Activated T-cell treated with anti-CD3 and anti-CD28 coated beads for 1 hour (primary cell): ENCODE measurements around the gene PPDPF.

Source experiments
- DNase-seq: peaks from one replicate; pipeline ENCODE4 v3.0.0-alpha.2; 2020; ENCODE audit warnings: low read depth

The PPDPF gene

GRCh38 chr20:63487781-63488241, 32.8 kb upstream of the PPDPF start:
- no peak for DNase-seq

- no peak for DNase-seq
Observed at GRCh38 chr20:63488315-63489251, 32.0 kb upstream of the PPDPF start.

GRCh38 chr20:63490416-63490815, 30.1 kb upstream of the PPDPF start:
- DNase-seq: no peak

DNA sequence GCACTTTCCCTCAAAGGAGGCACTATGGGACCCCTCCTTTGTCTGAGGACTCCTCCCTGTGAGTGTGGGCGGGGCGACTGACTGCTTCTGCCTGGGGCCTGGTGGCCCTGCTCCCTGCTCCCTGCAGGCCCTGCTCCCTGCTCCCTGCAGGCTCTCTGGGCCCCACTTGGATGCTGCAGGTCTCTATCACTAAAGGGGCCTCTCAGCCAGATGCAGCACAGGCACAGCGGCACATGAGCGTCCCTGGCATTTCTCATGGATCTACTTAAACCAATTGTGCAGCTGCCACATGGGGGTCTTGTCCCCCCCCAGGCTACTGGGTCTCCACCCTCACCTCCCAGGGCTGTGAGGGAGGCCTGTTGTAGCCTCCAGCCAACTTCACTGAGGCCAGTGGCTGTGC, 29.5 kb upstream of the PPDPF start:
- DNase-seq: no peak

GRCh38 chr20:63491635-63492230, 28.8 kb upstream of the PPDPF start:
- no peak for DNase-seq

DNA sequence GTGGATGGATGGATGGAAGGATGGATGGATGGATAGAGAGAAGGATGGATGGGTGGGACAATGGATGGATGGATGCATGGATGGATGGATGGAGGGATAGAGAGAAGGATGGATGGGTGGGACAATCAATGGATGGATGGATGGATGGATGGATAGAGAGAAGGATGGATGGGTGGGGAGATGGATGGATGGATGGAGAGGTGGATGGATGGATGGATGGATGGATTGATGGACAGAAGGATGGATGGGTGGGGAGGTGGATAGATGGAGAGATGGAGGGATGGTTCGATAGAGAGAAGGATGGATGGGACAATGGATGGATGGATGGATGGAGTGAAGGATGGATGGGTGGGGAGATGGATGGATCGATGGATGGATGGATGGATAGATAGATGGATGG, 28.0 kb upstream of the PPDPF start:
- DNase-seq: no peak

DNA sequence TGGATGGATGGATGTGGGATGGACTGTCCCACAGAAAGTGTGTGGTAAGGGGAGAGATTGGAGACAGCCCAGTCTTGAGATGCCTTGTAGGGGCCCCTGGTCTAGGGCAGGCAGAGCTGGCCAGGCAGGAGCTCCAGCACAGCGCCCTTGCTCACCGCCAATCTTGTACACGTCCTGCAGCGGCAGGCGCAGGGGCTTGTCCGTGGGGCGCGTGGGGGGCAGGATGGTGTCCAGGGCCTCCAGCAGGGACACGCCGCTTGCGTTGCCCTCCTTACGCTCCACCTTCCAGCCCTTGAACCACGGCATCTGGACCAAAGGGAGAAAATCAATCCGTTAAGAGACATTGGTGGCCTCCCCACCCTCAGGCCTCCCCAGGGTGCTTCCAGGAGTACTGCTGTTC, 27.6 kb upstream of the PPDPF start:
- DNase-seq: no peak

DNA sequence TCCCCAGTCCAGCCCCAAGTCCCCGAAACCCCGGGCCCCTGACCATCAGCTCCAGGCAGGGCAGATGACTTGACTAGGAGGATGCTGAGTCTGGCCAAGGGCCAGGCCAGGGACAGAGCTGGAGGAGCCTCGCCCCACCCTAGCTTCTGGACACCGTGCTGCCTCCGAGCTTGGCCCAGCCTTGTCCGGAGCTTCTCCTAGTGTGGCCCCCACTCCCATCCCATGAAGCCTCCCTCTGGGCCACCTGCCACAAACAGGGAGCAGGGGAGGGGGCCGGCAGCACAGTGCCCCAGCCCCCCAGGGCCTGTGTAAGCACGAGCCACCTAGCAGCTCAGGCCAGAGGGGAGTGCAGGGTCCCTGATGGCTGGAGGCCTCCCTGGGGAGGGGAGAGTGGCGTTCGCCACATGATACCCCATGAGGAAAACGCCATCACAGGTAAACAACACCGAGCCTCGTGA, 27.0 kb upstream of the PPDPF start:
- no peak for DNase-seq

DNA sequence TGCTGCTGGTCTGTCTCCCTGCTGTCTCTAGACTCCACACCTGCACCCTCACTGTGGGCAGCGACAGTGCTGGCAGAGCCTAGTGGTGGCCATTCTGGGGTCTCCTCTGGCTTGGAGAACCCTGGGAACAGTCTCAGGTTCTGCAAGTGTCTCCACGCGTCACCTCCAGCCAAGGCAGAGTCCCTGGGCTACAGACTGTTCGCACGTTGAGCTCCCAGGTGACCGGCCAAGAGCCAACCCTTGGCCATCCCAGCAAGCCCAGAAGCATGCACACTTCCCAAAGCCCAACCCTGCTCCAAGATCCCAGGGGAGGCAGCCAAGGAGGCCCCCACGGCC, 26.5 kb upstream of the PPDPF start:
- no peak for DNase-seq

DNA sequence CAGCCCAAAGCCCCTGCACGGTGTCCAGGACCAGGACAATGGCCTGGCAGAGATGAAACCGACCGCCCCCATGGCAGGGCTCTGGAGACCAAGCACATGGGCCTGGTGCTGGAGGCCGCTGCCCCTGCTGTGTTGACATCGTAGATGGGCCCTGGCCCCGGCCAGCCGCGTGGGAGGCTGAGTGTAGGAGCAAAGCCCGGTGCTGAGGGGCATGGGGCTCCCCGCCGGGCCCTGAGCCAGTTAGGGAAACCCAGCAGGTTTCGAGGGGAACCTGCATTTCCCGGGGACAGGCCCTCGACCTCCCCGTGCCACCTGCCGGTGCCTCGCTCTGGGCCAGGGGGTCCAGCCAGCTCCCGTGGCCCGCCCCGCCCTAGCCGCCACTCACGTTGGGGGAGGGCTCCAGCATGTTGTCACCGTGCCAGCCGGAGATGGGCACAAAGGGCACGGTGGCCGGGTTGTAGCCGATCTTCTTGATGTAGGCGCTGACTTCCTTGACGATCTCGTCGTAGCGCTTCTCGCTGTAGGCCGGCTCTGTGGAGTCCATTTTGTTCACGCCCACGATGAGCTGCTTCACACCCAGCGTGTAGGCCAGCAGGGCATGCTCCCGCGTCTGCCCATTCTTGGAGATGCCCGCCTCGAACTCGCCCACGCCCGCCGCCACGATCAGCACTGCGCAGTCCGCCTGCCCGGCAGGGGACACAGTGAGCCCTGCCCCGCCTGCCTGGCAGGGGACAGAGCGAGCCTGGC, 26.0 kb upstream of the PPDPF start:
- DNase-seq: no peak

GRCh38 chr20:63495167-63495720, 25.3 kb upstream of the PPDPF start:
- DNase-seq: no peak

GRCh38 chr20:63495741-63496595, 24.6 kb upstream of the PPDPF start:
- DNase-seq: peak; percentile 80

DNA sequence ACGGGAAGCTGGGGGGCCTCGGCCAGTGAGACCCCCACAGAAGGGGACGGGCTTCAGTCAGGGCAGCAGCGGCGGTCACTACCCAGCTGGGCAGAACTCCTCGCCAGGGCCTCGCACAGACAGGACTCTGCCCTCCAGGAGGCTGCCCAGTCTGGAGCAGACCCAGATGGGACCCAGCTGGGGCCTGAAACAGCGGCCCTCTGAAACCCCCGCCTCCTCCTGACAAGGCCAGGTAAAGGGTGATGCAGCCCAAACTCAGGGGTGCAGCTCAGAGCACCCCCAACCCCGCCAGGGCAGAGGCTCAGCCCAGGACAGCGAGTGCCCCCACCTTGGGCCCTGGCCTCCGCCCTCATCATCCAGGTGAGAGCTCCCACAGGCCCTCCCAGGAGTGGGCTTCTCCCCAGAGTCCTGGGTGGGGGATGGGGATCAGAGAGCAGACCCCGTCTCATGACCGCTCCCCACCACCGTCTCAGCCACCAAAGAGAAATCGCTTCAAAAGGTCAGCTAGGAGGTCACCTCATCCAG, 23.9 kb upstream of the PPDPF start:
- no peak for DNase-seq

DNA sequence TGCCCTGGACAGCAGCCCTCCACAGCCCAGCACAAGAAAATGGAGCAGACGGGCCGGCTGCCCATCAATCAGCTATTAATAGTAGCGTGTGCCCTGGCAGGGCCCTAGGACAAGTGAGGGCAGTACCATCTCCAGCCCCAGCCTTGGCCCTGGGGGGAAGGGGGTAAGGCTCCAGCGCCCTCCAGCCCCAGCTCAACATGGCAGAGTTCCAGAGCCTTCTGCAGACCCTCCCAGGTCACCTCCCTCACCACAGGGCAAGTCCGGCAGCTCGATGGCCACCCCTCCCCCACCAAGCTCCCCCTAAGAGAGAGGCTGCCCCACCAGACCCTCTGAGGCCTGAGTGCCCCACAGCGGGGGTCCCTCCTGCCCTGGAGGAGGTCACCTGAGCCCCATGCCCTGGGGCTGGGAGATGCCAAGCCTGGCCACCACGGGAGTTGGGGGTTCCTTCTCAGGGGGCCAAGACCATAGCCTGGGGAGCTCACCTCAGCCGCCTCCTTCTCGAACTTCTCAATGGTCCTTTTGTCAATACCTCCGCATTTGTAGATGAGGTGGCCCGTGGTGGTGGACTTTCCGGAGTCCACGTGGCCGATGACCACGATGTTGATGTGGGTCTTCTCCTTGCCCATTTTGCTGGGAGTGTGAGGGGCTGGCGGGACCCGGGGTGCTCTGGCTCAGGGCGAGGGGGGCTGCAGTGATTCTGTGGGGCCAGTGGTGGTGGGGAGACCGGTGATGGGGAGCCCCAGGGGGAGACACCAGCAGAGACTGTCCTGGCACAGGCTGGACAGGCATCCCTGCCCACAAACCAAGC, 23.2 kb upstream of the PPDPF start:
- no peak for DNase-seq

DNA sequence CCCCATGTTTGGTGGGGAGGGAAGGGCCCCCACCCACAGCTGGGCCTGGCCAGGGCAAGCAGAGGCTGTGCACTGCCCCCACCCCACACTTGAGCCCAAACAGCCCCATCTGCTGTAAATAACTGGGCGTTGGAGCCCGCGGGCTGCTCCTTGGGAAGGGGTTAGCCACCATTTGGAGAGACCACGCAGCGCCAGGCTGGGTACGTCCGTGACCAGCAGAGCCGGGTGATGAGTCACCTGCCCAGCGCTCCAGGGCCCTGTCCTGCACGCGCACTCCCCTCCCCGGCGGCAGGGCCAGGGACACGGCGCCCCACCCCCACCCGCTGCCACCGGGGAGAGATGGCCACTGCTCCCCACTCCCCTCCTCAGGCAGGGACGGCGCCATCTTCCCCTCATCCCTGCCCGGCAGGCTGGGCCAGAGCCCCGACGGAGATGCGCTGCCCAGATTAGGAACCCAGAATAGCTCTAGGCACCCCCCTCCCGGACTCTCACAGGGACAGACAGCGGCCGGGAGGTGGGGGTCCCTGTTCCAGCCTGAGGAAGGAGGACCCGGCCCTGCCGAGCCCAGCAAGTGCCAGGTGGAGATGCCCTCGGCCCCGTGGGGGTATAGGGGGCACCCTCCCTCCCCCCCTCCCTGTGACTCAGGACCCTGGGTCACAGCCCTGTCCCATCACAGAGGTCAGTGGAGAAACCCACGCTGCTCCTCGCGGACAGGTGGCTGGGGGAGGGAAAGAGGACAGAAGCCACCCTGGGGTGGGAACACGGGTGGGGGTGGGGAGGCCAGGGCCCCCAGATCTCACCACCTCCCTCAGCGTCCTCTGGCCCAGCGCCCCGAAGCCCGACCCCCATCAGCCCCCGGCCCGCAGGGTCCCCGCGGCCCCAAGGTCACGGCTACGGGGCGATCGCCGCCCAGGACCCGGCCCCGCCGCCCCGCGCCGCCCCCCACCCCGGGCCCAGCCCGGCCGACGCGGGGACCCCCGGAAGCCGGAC, 22.3 kb upstream of the PPDPF start:
- no peak for DNase-seq

DNA sequence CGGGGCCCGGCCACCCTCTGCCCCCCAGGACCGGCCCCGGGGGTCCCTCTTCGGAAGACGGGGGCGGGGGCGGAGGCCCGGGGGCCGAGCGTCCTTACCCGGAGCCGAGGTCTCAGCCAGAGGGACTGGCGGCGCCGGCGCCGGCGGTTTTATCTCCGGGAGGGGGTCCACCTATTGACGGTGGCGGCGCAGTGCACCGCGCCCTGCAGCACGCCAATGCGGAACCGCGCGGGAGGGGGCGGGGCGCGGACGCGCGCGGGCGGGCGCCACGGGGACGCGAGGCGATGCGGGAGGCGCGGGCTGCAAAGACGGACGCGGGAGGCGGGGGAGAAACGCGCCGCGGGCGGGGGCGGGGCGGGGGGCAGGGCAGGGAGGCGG, 21.6 kb upstream of the PPDPF start, which contains the start of gene EEF1A2:
Gene EEF1A2, minus strand, starts transcription at position 124 of the 378 bp plus-strand sequence. CDS start 1,320 bp downstream, outside the sequence.
- DNase-seq: peak; percentile 49

DNA sequence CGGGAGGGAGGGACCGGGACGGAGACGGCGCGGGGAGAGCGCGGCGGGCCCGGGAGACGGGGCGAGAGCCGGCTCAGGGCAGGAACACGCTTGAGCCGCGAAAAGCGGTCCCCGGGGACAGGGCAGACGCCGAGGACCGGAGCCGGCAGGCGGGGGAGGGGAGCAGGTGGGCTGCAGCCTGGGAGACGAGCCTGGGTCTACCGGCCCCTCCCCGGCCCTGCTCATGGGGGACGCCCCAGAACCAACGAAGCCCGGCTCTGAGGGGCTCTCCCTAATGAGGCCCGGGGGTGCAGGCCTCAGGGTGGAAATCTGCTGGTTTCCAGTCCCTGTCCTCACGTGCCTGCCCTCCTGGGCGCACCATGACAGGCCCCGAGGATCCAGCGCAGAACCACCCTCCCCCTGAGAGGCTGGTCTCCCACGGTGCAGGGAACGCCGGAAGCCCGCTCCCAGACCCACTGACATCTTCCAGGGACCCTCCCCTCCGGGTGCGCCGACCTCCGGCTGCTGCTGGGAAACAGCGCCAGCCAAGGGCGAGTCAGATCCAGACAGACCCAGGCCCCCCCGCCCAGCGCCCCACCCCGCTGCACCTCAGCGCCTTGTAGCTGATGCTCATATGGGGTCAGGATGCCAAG, 21.1 kb upstream of the PPDPF start:
- no peak for DNase-seq

GRCh38 chr20:63500151-63500901, 20.2 kb upstream of the PPDPF start:
- DNase-seq: no peak
